T-helper 17 cell (primary cell): Measurements from ENCODE around the gene NMRK2. TPM values are rescaled to one million over a fixed set of nuclear protein-coding genes. Genes with fewer than 3 reads are reported as not detected.
A peak's percentile ranks its signal among the peaks of the same experiment; 100 is the strongest.

ENCODE experiments used
- ATAC-seq: fragments of 150-1000 bp; cut with Tn5 transposase; 2 replicates; pipeline ENCODE4 v1.10.0; 2021; ENCODE audit warnings: mild to moderate bottlenecking, moderate library complexity
- DNase-seq, 3 donors: peaks; one replicate each; pipeline versions ENCODE4 v3.0.0 to v3.0.0-alpha.2; 2020 to 2021
- H3K9me3 ChIP-seq: one replicate; pipeline ENCODE4 v1.7.0; 2013; ENCODE audit warnings: low read length, mild to moderate bottlenecking; ENCODE audit not compliant: control insufficient read depth, poor library complexity, severe bottlenecking
- H3K27ac Mint-ChIP-seq: one replicate; pipeline ENCODE4 v1.8.0; 2022; ENCODE audit warnings: mild to moderate bottlenecking, moderate library complexity, mixed read lengths
- H3K27me3 Mint-ChIP-seq: one replicate; pipeline ENCODE4 v1.8.0; 2022; ENCODE audit warnings: mixed read lengths
- H3K36me3 Mint-ChIP-seq: one replicate; pipeline ENCODE4 v1.8.0; 2022; ENCODE audit warnings: low read depth, mixed read lengths
- H3K4me1 Mint-ChIP-seq: one replicate; pipeline ENCODE4 v1.8.0; 2022; ENCODE audit warnings: mild to moderate bottlenecking, mixed read lengths
- H3K4me3 Mint-ChIP-seq: one replicate; pipeline ENCODE4 v1.8.0; 2022; ENCODE audit warnings: mild to moderate bottlenecking, moderate library complexity, mixed read lengths
- total RNA-seq, 4 donors: library from RNA in 2 of 4; stranded (reverse) in 2 of 4; gene quantifications; one replicate each; pipeline ENCODE4 v1.2.3 and lab custom pipeline; 2022 to 2026

Gene NMRK2
- total RNA-seq, 2 donors from 2014 or later = not detected

GRCh38 chr19:3976495-3977241, 43.8 kb downstream of the NMRK2 start:
- peak overlapping the region; percentile 56 for H3K27ac Mint-ChIP-seq
- H3K36me3 Mint-ChIP-seq = peaks cover 2% of the 10 kb centered on the region
- peak overlapping the region; percentile 31 for H3K4me3 Mint-ChIP-seq
- no peaks in the 10 kb centered on the region for H3K9me3 ChIP-seq
- peak; percentile 6 for ATAC-seq
- H3K27me3 Mint-ChIP-seq = no peaks in the 10 kb centered on the region
- no peak for DNase-seq
- peaks cover 3% of the 10 kb centered on the region for H3K4me1 Mint-ChIP-seq

- H3K27ac Mint-ChIP-seq = peak overlapping the region; percentile 56
- H3K9me3 ChIP-seq = no peaks in the 10 kb centered on the region
- peak overlapping the region; percentile 31 for H3K4me3 Mint-ChIP-seq
- DNase-seq (no peak), ATAC-seq (peak; percentile 8)
- peaks cover 2% of the 10 kb centered on the region for H3K36me3 Mint-ChIP-seq
- H3K27me3 Mint-ChIP-seq = no peaks in the 10 kb centered on the region
- H3K4me1 Mint-ChIP-seq = peaks cover 3% of the 10 kb centered on the region
Measured at GRCh38 chr19:3977242-3978143, 44.6 kb downstream of the NMRK2 start.

GRCh38 chr19:3978145-3978544, 45.3 kb downstream of the NMRK2 start:
- Mint-ChIP-seq H3K4me1 (peaks cover 6% of the 10 kb centered on the region), H3K36me3 (peaks cover 2% of the 10 kb centered on the region), H3K27me3 (no peaks in the 10 kb centered on the region), H3K27ac (no peak overlapping the region), H3K4me3 (peak overlapping the region; percentile 13)
- H3K9me3 ChIP-seq = no peaks in the 10 kb centered on the region
- DNase-seq (no peak), ATAC-seq (no peak)

GRCh38 chr19:3979289-3979673, 46.4 kb downstream of the NMRK2 start:
- Mint-ChIP-seq H3K27me3 (no peaks in the 10 kb centered on the region), H3K36me3 (peaks cover 5% of the 10 kb centered on the region), H3K4me3 (peak overlapping the region; percentile 69), H3K27ac (peak overlapping the region; percentile 51), H3K4me1 (peaks cover 16% of the 10 kb centered on the region)
- ATAC-seq (no peak), DNase-seq (no peak)
- H3K9me3 ChIP-seq = no peaks in the 10 kb centered on the region

GRCh38 chr19:3979674-3980352, 46.9 kb downstream of the NMRK2 start:
- H3K36me3 Mint-ChIP-seq = peaks cover 5% of the 10 kb centered on the region
- no peaks in the 10 kb centered on the region for H3K27me3 Mint-ChIP-seq
- peak overlapping the region; percentile 51 for H3K27ac Mint-ChIP-seq
- H3K4me1 Mint-ChIP-seq = peaks cover 19% of the 10 kb centered on the region
- H3K9me3 ChIP-seq = peaks cover 2% of the 10 kb centered on the region
- DNase-seq (no peak), ATAC-seq (no peak)
- H3K4me3 Mint-ChIP-seq = peak overlapping the region; percentile 57

GRCh38 chr19:3980353-3981251, 47.7 kb downstream of the NMRK2 start:
- Mint-ChIP-seq H3K4me3 (peak overlapping the region; percentile 28), H3K4me1 (peaks cover 19% of the 10 kb centered on the region), H3K27ac (peak overlapping the region; percentile 63), H3K36me3 (peaks cover 5% of the 10 kb centered on the region), H3K27me3 (no peaks in the 10 kb centered on the region)
- DNase-seq (no peak), ATAC-seq (no peak)
- H3K9me3 ChIP-seq = peaks cover 2% of the 10 kb centered on the region

GRCh38 chr19:3981373-3981735, 48.5 kb downstream of the NMRK2 start:
- no peak for ATAC-seq
- H3K4me1 Mint-ChIP-seq = peaks cover 19% of the 10 kb centered on the region
- H3K9me3 ChIP-seq = peaks cover 2% of the 10 kb centered on the region
- peaks cover 5% of the 10 kb centered on the region for H3K36me3 Mint-ChIP-seq
- H3K4me3 Mint-ChIP-seq = no peak overlapping the region
- H3K27ac Mint-ChIP-seq = peak overlapping the region; percentile 63
- DNase-seq = no peak
- no peaks in the 10 kb centered on the region for H3K27me3 Mint-ChIP-seq

- peaks cover 2% of the 10 kb centered on the region for H3K9me3 ChIP-seq
- ATAC-seq = no peak
- Mint-ChIP-seq H3K4me3 (peak overlapping the region; percentile 28), H3K27me3 (no peaks in the 10 kb centered on the region), H3K36me3 (peaks cover 5% of the 10 kb centered on the region), H3K4me1 (peaks cover 22% of the 10 kb centered on the region), H3K27ac (peak overlapping the region; percentile 95)
- DNase-seq = no peak
Measured at GRCh38 chr19:3981736-3982681, 49.1 kb downstream of the NMRK2 start.

- Mint-ChIP-seq H3K4me3 (peak overlapping the region; percentile 95), H3K36me3 (peaks cover 5% of the 10 kb centered on the region), H3K4me1 (peaks cover 24% of the 10 kb centered on the region), H3K27ac (peak overlapping the region; percentile 95), H3K27me3 (no peaks in the 10 kb centered on the region)
- peaks cover 2% of the 10 kb centered on the region for H3K9me3 ChIP-seq
- no peak for DNase-seq
- ATAC-seq = no peak
Measured at GRCh38 chr19:3982701-3983541, 50.1 kb downstream of the NMRK2 start.

- H3K4me3 Mint-ChIP-seq = peak overlapping the region; percentile 95
- no peaks in the 10 kb centered on the region for H3K27me3 Mint-ChIP-seq
- no peak for ATAC-seq
- peak overlapping the region; percentile 95 for H3K27ac Mint-ChIP-seq
- H3K36me3 Mint-ChIP-seq = peaks cover 3% of the 10 kb centered on the region
- DNase-seq = no peak
- peaks cover 24% of the 10 kb centered on the region for H3K4me1 Mint-ChIP-seq
- peaks cover 2% of the 10 kb centered on the region for H3K9me3 ChIP-seq
Measured at GRCh38 chr19:3983542-3983914, 50.7 kb downstream of the NMRK2 start.

- H3K9me3 ChIP-seq = peaks cover 2% of the 10 kb centered on the region
- H3K4me3 Mint-ChIP-seq = peak overlapping the region; percentile 95
- H3K4me1 Mint-ChIP-seq = peaks cover 24% of the 10 kb centered on the region
- H3K27ac Mint-ChIP-seq = peak overlapping the region; percentile 95
- ATAC-seq (no peak), DNase-seq (no peak)
- H3K36me3 Mint-ChIP-seq = peaks cover 3% of the 10 kb centered on the region
- no peaks in the 10 kb centered on the region for H3K27me3 Mint-ChIP-seq
Measured at GRCh38 chr19:3983936-3984583, 51.2 kb downstream of the NMRK2 start.
